HuH-7.5 (cell line): ENCODE results near the gene CCNT1.

ENCODE experiments used
- DNase-seq: peaks from one replicate; pipeline ENCODE4 v3.0.0; 2011; ENCODE audit warnings: low spot score

The CCNT1 gene

GRCh38 chr12:48640854-48641253, 75.7 kb downstream of the CCNT1 start:
- DNase-seq, result no peak

- DNase-seq, result no peak
Measured at GRCh38 chr12:48640428-48640827, 76.1 kb downstream of the CCNT1 start.
